Activated CD4-positive, CD25-positive, alpha-beta regulatory T cell (primary cell): ENCODE measurements around the gene DAAM2.

Experiments used
- DNase-seq, 4 experiments: peaks; one replicate each; lab custom pipeline; 2025; lab: John Stamatoyannopoulos, UW

The DAAM2 gene

GRCh38 chr6:39910164-39910563 is 118.0 kb downstream of the DAAM2 start:
- no peak for DNase-seq

GRCh38 chr6:39910744-39911143 is 118.6 kb downstream of the DAAM2 start:
- DNase-seq = no peak

- DNase-seq = no peak
These were observed 119.4 kb downstream of the DAAM2 start for GRCh38 chr6:39911513-39912125.

- DNase-seq = no peak
These were observed 120.3 kb downstream of the DAAM2 start for GRCh38 chr6:39912446-39912845.

GRCh38 chr6:39913391-39913916 is 121.3 kb downstream of the DAAM2 start:
- DNase-seq = no peak

GRCh38 chr6:39914239-39914638 is 122.1 kb downstream of the DAAM2 start:
- DNase-seq = no peak

GRCh38 chr6:39915866-39916265 is 123.7 kb downstream of the DAAM2 start:
- DNase-seq = no peak

GRCh38 chr6:39917329-39917728 is 125.2 kb downstream of the DAAM2 start:
- no peak for DNase-seq

GRCh38 chr6:39917981-39918380 is 125.8 kb downstream of the DAAM2 start:
- no peak for DNase-seq

- DNase-seq = no peak
These were observed 126.7 kb downstream of the DAAM2 start for GRCh38 chr6:39918831-39919230.

- no peak for DNase-seq
These were observed 128.0 kb downstream of the DAAM2 start for GRCh38 chr6:39920157-39920556.

GRCh38 chr6:39922821-39923220 is 130.6 kb downstream of the DAAM2 start:
- DNase-seq = no peak

- no peak for DNase-seq
These were observed 131.2 kb downstream of the DAAM2 start for GRCh38 chr6:39923394-39923793.

GRCh38 chr6:39923861-39924260 is 131.7 kb downstream of the DAAM2 start:
- no peak for DNase-seq

GRCh38 chr6:39924283-39924682 is 132.1 kb downstream of the DAAM2 start:
- DNase-seq = no peak

- no peak for DNase-seq
These were observed 133.2 kb downstream of the DAAM2 start for GRCh38 chr6:39925191-39925930.

- DNase-seq = no peak
These were observed 133.7 kb downstream of the DAAM2 start for GRCh38 chr6:39925931-39926290.

GRCh38 chr6:39926668-39927067 is 134.5 kb downstream of the DAAM2 start:
- no peak for DNase-seq

- no peak for DNase-seq
These were observed 135.0 kb downstream of the DAAM2 start for GRCh38 chr6:39927159-39927558.

- DNase-seq = no peak
These were observed 137.0 kb downstream of the DAAM2 start for GRCh38 chr6:39929039-39929732.

- DNase-seq = no peak
These were observed 137.7 kb downstream of the DAAM2 start for GRCh38 chr6:39929733-39930461.

- DNase-seq = no peak
These were observed 138.4 kb downstream of the DAAM2 start for GRCh38 chr6:39930540-39930939.
